Endothelial cell (in vitro differentiated cells): ENCODE measurements around the gene ELAVL4. TPM values are rescaled to one million over a fixed set of nuclear protein-coding genes. Genes with fewer than 3 reads are reported as not detected.

Experiments used
- DNase-seq: peaks from one replicate; pipeline ENCODE4 v3.0.0; 2021; ENCODE audit warnings: low spot score
- H3K27ac Mint-ChIP-seq: one replicate; pipeline ENCODE4 v1.8.0; 2021; ENCODE audit warnings: mixed read lengths, inconsistent platforms; ENCODE audit not compliant: unreplicated experiment
- H3K27me3 Mint-ChIP-seq: one replicate; pipeline ENCODE4 v1.8.0; 2021; ENCODE audit warnings: mild to moderate bottlenecking, moderate library complexity, mixed read lengths, inconsistent platforms; ENCODE audit not compliant: unreplicated experiment
- H3K36me3 Mint-ChIP-seq: one replicate; pipeline ENCODE4 v1.8.0; 2021; ENCODE audit warnings: mild to moderate bottlenecking, low read depth, mixed read lengths, inconsistent platforms; ENCODE audit not compliant: unreplicated experiment
- H3K4me1 Mint-ChIP-seq: one replicate; pipeline ENCODE4 v1.8.0; 2021; ENCODE audit warnings: mild to moderate bottlenecking, mixed read lengths, inconsistent platforms; ENCODE audit not compliant: unreplicated experiment
- H3K4me3 Mint-ChIP-seq: one replicate; pipeline ENCODE4 v1.8.0; 2021; ENCODE audit warnings: mild to moderate bottlenecking, mixed read lengths, inconsistent platforms; ENCODE audit not compliant: unreplicated experiment
- H3K9me3 Mint-ChIP-seq: one replicate; pipeline ENCODE4 v1.8.0; 2021; ENCODE audit warnings: mixed read lengths, inconsistent platforms; ENCODE audit not compliant: unreplicated experiment
- CTCF ChIP-seq: fragments of 200-600 bp; sonication (generic); IDR thresholded peaks from one replicate; pipeline ENCODE4 v1.5.0; 2021; ENCODE audit warnings: antibody characterized with exemption; ENCODE audit not compliant: unreplicated experiment
- total RNA-seq: library from RNA; stranded (reverse); fragmentation: NEBNext Ultra II Directional; extraction: Animal tissue kit (Norgen Biotek cat#: 25700); gene quantifications from one replicate; pipeline ENCODE4 v1.2.1, GENCODE V29; 2021; ENCODE audit not compliant: unreplicated experiment

ELAVL4 gene
- total RNA-seq, 1 donor from 2014 or later, result 3.0 TPM

- Mint-ChIP-seq H3K36me3 (no peaks in the 10 kb centered on the region), H3K9me3 (no peaks in the 10 kb centered on the region), H3K4me3 (no peak overlapping the region), H3K27me3 (no peaks in the 10 kb centered on the region), H3K27ac (no peak overlapping the region), H3K4me1 (no peaks in the 10 kb centered on the region)
- TF ChIP-seq CTCF, result no peak
- DNase-seq, result no peak
Observed at GRCh38 chr1:50132347-50132894, 23.7 kb downstream of the ELAVL4 start.

GRCh38 chr1:50135716-50136115 lies 27.0 kb downstream of the ELAVL4 start:
- Mint-ChIP-seq H3K36me3 (no peaks in the 10 kb centered on the region), H3K9me3 (no peaks in the 10 kb centered on the region), H3K27ac (no peak overlapping the region), H3K27me3 (no peaks in the 10 kb centered on the region), H3K4me1 (no peaks in the 10 kb centered on the region), H3K4me3 (no peak overlapping the region)
- TF ChIP-seq CTCF, result no peak
- no peak for DNase-seq

- Mint-ChIP-seq H3K4me1 (no peaks in the 10 kb centered on the region), H3K9me3 (no peaks in the 10 kb centered on the region), H3K27me3 (no peaks in the 10 kb centered on the region), H3K4me3 (no peak overlapping the region), H3K36me3 (no peaks in the 10 kb centered on the region), H3K27ac (no peak overlapping the region)
- no peak for DNase-seq
- no peak for TF ChIP-seq CTCF
Observed at GRCh38 chr1:50139339-50140181, 30.8 kb downstream of the ELAVL4 start.

- Mint-ChIP-seq H3K4me3 (no peak overlapping the region), H3K9me3 (no peaks in the 10 kb centered on the region), H3K27ac (no peak overlapping the region), H3K36me3 (no peaks in the 10 kb centered on the region), H3K27me3 (no peaks in the 10 kb centered on the region), H3K4me1 (no peaks in the 10 kb centered on the region)
- TF ChIP-seq CTCF, result no peak
- no peak for DNase-seq
Observed at GRCh38 chr1:50140182-50140447, 31.4 kb downstream of the ELAVL4 start.

GRCh38 chr1:50147191-50147850 lies 38.6 kb downstream of the ELAVL4 start:
- no peak overlapping the region for H3K4me3 Mint-ChIP-seq
- no peak for TF ChIP-seq CTCF
- H3K9me3 Mint-ChIP-seq, result no peaks in the 10 kb centered on the region
- no peak overlapping the region for H3K27ac Mint-ChIP-seq
- no peaks in the 10 kb centered on the region for H3K4me1 Mint-ChIP-seq
- no peaks in the 10 kb centered on the region for H3K36me3 Mint-ChIP-seq
- no peaks in the 10 kb centered on the region for H3K27me3 Mint-ChIP-seq
- DNase-seq, result no peak
